ENCODE measurements around the gene GNB5.

DNA sequence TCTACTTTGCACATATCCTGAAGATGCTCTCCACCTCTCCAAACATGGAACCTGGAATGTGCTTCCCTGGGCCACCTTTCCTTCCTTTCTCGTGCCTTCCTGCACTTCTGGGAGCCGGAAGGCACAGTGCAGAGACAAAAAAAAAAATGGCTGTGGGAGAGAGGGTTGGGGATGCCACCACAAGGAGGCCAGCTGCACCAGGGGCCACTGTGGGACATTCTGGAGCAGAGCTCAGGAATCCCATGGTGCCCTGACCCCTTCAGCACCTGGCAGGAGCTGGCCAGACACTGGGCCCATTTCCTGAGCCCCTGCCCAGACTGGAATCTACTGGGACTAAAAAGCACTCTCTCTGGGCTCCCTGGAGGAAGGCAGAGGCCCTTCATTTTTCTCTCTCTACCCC is 70.7 kb downstream of the GNB5 start:
- TF ChIP-seq EZH2phosphoT487 (IDR thresholded peaks at IDR 0.05; ENCODE audit: low read length) (no peak), CTCF (IDR thresholded peaks at IDR 0.05; ENCODE audit: low read length) (no peak)
